Stimulated activated CD8-positive, alpha-beta memory T cell treated with anti-CD3 and anti-CD28 coated beads, Interleukin-15, amount 100 ng/mL, for 24 hours (primary cell): Measurements from ENCODE around the gene CAMTA2.

Experiments
- DNase-seq: peaks from one replicate; pipeline ENCODE4 v3.0.0-alpha.2; 2020; ENCODE audit warnings: low read depth

The CAMTA2 gene

DNA sequence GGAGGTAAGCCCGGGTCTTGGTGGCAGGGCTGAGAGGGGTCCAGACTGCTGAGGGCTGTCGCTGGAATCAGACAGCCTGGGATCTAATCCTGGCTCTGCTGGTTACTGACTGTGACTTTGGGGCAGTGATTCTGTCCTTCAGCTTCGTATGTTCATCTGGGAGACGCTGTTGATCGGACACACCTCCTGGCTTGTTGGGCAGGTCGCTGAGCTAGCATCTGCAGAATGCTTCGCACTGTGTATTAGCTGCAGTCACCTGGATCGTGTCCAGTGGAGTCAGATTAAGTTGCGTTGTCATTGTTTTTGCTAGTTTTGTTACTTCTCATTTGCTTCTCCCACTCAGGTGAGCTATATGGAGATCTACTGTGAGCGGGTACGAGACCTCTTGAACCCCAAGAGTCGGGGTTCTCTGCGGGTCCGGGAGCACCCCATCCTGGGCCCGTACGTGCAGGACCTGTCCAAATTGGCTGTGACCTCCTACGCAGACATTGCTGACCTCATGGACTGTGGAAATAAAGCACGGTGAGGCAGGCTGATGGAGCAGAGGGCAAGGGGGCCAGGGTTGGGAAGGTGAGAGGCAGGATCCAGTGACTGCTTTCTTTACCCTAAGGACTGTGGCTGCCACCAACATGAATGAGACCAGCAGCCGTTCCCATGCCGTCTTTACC, 14.8 kb upstream of the CAMTA2 start:
- no peak for DNase-seq

DNA sequence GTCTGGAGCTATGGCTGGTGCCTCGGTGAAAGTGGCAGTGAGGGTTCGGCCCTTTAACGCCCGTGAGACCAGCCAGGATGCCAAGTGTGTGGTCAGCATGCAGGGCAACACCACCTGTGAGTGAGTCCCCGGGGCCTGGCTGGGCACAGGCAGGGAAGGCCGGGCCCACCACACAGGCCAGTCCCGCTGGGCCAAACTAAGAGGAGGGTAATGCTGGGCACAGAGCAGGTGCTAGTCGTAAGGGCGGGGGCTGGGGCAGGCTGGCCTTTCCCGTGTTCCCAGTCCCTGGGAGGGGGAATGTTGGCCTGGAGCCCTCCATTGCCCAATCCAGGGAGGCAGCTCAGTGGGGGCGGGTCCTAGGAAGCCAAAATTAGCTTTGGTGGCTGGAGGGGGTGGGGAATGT, 12.8 kb upstream of the CAMTA2 start:
- no peak for DNase-seq

DNA sequence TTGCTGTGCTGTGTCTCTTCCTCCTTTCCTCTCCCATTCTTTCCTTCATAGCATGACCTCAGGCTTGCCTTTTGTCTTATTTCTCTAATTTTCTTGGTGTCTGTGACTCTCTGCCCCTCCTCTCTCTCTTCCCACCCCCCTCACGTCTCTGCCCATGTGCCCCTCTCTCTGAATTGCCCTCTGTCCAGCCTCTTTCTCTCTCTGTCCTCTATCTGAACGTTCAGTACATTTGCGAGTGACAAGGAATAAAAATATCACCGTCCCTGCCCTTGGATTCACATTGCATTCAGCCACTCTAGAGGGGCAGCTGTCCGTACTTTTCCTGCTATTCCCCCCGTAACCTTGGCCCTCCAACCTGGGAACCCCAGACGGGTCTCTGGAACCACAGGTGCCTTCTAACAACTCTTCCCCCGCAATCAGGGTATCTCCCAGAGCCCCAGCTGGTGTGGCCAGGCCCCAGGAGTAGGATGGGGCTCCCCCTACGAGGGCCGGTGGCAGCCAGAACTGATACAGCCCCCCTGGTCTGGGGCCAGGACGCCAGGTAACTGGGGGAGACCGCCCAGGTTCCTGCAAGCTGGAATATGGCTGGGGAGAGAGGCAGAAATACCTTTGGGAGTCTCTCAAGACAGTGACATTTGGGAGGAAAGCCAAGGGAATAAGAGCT, 12.1 kb upstream of the CAMTA2 start:
- DNase-seq = no peak

- no peak for DNase-seq
Observed at GRCh38 chr17:4998732-4999429, 11.4 kb upstream of the CAMTA2 start.

DNA sequence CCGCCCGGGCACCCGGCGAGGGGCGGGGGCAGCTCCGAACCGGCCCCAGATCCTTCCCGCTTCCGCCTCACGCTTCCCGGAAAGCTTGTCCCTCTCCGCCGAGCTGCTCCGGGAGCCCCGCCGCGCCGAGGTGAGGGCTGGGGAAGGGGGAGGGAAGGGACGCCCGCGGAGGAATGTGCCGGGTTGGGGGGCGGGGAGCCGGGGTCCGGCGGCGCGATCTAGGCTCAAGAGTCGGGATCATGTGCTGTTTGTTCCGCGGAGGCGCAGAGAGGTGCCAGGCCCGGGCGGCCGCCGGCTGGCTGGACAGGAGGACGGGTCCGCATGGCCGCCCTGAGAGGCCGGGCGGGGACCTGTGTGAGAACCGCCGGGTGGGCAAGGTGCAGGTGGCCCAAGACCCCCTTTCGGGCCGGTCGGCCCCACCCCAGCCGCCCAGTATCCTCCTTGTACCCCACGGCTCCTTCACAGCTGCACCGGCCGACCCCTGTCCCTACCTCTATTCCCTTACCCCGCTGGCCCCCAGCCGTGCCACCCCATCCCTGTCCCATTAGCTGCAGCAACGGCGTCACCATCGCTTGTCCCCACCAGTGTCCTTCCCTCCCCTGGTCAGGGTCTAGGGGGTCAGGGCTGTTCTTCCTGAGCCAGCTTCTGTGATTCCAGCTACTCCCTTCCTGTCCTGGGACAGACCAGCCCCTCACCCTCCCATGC, 10.7 kb upstream of the CAMTA2 start:
- no peak for DNase-seq

GRCh38 chr17:4997302-4998026, 10.0 kb upstream of the CAMTA2 start, which contains the start of the genes INCA1 and KIF1C:
Gene INCA1 (minus strand): TSS chr17:4997522. CDS start chr17:4994437, 3,085 bp downstream.
Gene KIF1C (plus strand): TSS chr17:4997950. CDS start chr17:5000247, 2,297 bp downstream.
- peak; percentile 78 for DNase-seq

DNA sequence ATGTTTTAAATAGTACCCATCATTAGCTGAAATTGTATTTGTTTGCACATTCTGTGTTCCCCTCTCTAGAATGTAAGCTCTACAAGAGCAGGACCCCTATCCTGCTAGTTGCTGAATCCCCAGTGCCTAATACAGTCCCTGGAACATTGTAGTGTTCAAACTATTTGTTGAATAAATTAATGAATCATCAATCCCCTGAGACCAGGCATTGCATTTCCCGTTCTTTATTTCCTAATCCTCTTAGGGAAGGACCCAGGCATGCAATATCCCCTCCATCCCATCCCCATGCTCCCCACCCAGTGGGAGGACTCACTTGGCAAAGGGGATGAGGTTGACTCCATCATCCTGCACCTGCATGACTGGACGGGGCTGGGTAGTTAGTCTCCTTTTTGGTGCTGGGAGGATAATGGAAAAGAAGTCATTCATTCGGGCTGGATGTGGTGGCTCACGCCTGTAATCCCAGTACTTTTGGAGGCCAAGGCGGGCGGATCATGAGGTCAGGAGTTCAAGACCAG, 6.7 kb upstream of the CAMTA2 start:
- DNase-seq = no peak

DNA sequence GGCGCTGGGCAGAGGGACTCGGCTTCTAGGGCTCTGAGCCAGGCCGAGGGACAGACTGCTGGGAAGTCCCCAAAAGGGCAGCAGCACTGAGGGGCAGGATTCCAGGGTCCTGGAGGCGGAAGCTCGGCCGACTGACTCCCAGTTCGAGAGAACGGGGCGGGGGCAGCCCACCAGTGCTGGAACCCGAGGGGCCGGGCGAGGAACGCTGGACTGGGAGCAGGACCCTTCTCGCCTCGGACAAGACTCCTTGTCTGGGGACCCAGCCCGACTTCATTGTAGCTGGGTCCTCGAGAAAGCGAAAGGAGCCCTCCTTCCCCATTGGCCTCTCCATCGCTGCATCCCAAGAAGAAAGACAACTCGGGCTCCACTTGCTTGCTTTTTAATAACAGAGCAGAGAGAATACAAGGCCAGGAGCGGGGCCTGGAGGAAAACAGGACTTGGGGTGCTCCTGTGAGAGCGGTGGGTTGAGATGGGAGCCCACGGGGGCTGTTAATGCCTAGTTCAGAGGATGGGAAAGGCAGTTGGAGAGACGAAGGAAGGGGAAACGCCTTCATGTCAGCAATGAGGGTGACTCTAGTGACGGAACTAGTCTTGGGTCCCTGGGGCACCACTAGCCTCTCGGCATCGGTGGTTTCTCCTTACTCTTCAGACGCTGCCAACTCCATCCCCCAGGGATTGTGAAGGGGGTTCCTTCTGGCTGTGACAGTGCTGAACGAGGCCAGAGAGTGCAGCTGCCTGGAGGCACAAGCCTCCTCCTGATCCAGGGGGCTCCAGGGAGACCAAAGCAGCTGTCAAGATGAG, 492 bp upstream of the CAMTA2 start:
- DNase-seq = no peak

- DNase-seq = no peak
Observed at GRCh38 chr17:4986403-4986802, 1.1 kb downstream of the CAMTA2 start.

- DNase-seq = no peak
Observed at GRCh38 chr17:4982305-4982704, 5.2 kb downstream of the CAMTA2 start.

GRCh38 chr17:4980644-4981216, 6.7 kb downstream of the CAMTA2 start:
- DNase-seq = no peak

DNA sequence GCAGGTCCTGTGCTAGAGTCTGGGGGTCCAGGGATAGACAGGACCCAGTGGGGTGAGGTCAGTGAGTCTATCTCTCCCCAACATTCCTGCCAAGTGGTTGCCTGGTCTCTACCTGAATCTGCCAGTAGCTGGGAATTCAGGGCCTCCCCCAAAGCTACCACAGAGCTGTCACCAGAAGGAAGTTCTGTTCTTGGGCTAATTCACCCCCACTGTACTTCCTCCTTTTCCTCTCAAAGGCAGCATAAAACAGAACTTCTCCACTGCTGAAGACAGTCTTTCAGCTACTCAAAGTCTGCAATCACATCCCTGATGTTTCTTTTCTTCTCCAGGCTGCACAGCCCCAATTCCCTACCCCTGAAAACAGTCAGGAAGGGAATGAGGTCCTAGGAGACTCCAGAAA, 8.7 kb downstream of the CAMTA2 start:
- no peak for DNase-seq

DNA sequence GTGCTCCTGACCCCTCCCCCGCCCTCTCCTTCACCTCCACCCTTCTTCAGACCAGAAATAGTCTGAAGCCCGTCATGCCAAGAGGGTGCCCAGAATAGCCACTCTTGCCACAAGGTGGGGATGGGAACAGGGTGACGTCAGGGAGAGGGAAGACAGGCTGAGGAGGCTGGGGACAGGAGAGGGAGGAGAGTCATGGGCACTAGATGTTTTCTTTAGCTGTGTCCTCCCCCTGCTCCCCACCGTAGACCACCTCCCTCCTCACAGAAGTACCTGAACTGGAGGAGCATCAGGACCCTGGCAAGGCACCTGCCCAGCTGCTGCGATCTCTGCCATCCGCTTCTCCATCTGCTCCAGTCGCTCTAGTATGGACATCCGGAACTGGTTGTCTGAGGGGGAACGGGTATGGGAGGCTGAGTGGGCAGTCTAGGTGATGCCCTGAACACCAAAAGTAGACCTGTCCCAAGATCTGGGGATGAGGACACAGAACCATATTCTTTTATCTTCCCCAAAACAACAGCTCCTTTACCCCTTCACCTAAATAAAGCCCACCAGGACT, 13.3 kb downstream of the CAMTA2 start:
- DNase-seq = no peak

GRCh38 chr17:4973256-4974114, 14.0 kb downstream of the CAMTA2 start:
- no peak for DNase-seq

- no peak for DNase-seq
Observed at GRCh38 chr17:4972752-4973151, 14.7 kb downstream of the CAMTA2 start.

- DNase-seq = no peak
Observed at GRCh38 chr17:4972322-4972721, 15.2 kb downstream of the CAMTA2 start.

GRCh38 chr17:4971826-4972225, 15.6 kb downstream of the CAMTA2 start:
- no peak for DNase-seq

GRCh38 chr17:4970273-4970672, 17.2 kb downstream of the CAMTA2 start:
- no peak for DNase-seq

- DNase-seq = no peak
Observed at GRCh38 chr17:4969551-4970173, 17.8 kb downstream of the CAMTA2 start.
